ENCODE measurements around the gene GSTCD. TPM values are rescaled to one million over a fixed set of nuclear protein-coding genes. Genes with fewer than 3 reads are reported as not detected.

Gene GSTCD
- total and polyA plus RNA-seq, 10 donors = 1.8 to 14.6 (median 9.5) TPM

- TF ChIP-seq CTCF (IDR thresholded peaks at IDR 0.05 in 8 of 11, conservative IDR thresholded peaks at IDR 0.05 in 3 of 11) = no peak
- no peak for TF ChIP-seq POLR2A (IDR thresholded peaks at IDR 0.05)
- TF ChIP-seq POLR2AphosphoS5 (IDR thresholded peaks at IDR 0.05) = no peak
- H3K36me3 ChIP-seq = peaks cover 0 to 10% (median 0%) of the 10 kb centered on the region in 6 donors
- no peaks in the 10 kb centered on the region for H3K9me3 ChIP-seq
- 92 to 96% (median 93%) methylated on average over 2 of the region's 2 CpGs for WGBS, 5 donors
- intact Hi-C loops (cut with DNase I; ENCODE audit: low total_unique reads) = no loop called here
- H3K27ac ChIP-seq = no peak overlapping the region
- DNase-seq = no peak
- H3K4me3 ChIP-seq = no peak overlapping the region
- H3K4me1 ChIP-seq = no peaks in the 10 kb centered on the region
- H3K27me3 ChIP-seq (replicated peaks in 1 of 7) = no peaks in the 10 kb centered on the region
Measured at GRCh38 chr4:105780176-105780575, 71.6 kb downstream of the GSTCD start.

- no peaks in the 10 kb centered on the region for H3K4me1 ChIP-seq
- TF ChIP-seq CTCF (IDR thresholded peaks at IDR 0.05 in 8 of 11, conservative IDR thresholded peaks at IDR 0.05 in 3 of 11) (no peak), POLR2A (IDR thresholded peaks at IDR 0.05) (no peak)
- intact Hi-C loops (cut with DNase I; ENCODE audit: low total_unique reads) = no loop called here
- H3K27ac ChIP-seq = no peak overlapping the region
- no peaks in the 10 kb centered on the region for H3K9me3 ChIP-seq
- no peak overlapping the region for H3K4me3 ChIP-seq
- no peak for DNase-seq
- H3K27me3 ChIP-seq (replicated peaks in 1 of 7) = no peaks in the 10 kb centered on the region
- WGBS, 5 donors = 93 to 98% (median 96%) methylated on average over 2 of the region's 2 CpGs
- no peaks in the 10 kb centered on the region for H3K36me3 ChIP-seq
Measured at GRCh38 chr4:105784761-105785160, 76.2 kb downstream of the GSTCD start.

DNA sequence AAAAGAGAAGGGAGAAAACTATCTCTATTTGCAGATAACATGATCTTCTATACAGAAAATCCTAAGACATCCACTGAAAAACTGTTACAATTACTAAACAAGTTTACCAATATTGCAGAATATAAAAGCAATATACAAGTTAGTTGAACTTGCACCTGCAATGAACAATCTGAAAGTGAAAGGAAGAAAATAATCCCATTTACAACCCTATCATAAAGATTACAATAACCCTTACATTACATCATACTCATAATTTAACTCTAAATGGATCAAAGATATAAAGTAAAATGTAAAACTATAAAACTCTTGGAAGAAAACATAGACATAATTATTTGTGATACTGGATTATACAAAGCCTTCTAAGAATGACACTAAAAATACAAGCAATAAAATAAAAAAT, 77.2 kb downstream of the GSTCD start:
- Histone ChIP-seq H3K27me3 (replicated peaks in 1 of 7) (no peaks in the 10 kb centered on the region), H3K36me3 (no peaks in the 10 kb centered on the region), H3K9me3 (no peaks in the 10 kb centered on the region), H3K4me1 (no peaks in the 10 kb centered on the region), H3K4me3 (no peak overlapping the region), H3K27ac (no peak overlapping the region)
- DNase-seq = no peak
- TF ChIP-seq POLR2AphosphoS5 (IDR thresholded peaks at IDR 0.05) = no peak
- TF ChIP-seq POLR2A (IDR thresholded peaks at IDR 0.05) = no peak
- TF ChIP-seq CTCF (IDR thresholded peaks at IDR 0.05 in 8 of 11, conservative IDR thresholded peaks at IDR 0.05 in 3 of 11) = no peak
- intact Hi-C loops (cut with DNase I; ENCODE audit: low total_unique reads) = no loop called here

DNA sequence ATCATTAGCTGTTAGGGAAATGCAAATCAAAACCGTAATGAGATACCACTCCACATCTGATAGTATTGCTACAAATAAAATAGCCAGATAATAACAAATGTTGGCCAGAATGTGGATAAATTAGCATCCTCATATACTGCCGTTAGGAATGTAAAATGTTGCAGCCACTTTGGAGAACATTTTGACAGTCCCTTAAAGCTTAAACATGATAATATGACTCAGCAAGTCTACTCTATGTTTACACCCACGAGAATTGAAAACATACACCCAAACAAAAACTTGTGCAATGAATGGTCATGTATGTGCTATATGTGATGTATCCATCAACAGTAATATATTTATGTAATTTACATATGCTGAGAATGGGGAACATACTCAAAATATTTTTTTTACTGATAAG, 78.2 kb downstream of the GSTCD start:
- 87 to 95% (median 93%) methylated on average over 3 of the region's 3 CpGs for whole genome bisulfite sequencing, 5 donors
- no peaks in the 10 kb centered on the region for H3K27me3 ChIP-seq (replicated peaks in 1 of 7)
- H3K27ac ChIP-seq = no peak overlapping the region
- H3K9me3 ChIP-seq = no peaks in the 10 kb centered on the region
- intact Hi-C loops (cut with DNase I; ENCODE audit: low total_unique reads) = no loop called here
- H3K4me3 ChIP-seq = no peak overlapping the region
- TF ChIP-seq POLR2AphosphoS5 (IDR thresholded peaks at IDR 0.05) = no peak
- TF ChIP-seq CTCF (IDR thresholded peaks at IDR 0.05 in 8 of 11, conservative IDR thresholded peaks at IDR 0.05 in 3 of 11) = no peak
- TF ChIP-seq POLR2A (IDR thresholded peaks at IDR 0.05) = no peak
- H3K36me3 ChIP-seq = no peaks in the 10 kb centered on the region
- DNase-seq = no peak
- H3K4me1 ChIP-seq = no peaks in the 10 kb centered on the region
